Measurements from ENCODE around the gene SDC3.

SDC3 gene

GRCh38 chr1:30928171-30928570 is 19.6 kb upstream of the SDC3 start:
- DNase-seq: no peak

- no peak for DNase-seq
Measured at GRCh38 chr1:30927448-30927847, 18.9 kb upstream of the SDC3 start.

- DNase-seq: no peak
Measured at GRCh38 chr1:30923597-30923996, 15.0 kb upstream of the SDC3 start.

- peak; percentile 18 for DNase-seq
Measured at GRCh38 chr1:30920827-30921226, 12.3 kb upstream of the SDC3 start.

- DNase-seq: peak; percentile 97
Measured at GRCh38 chr1:30919025-30919881, 10.7 kb upstream of the SDC3 start.

- DNase-seq: no peak
Measured at GRCh38 chr1:30916296-30916695, 7.7 kb upstream of the SDC3 start.

GRCh38 chr1:30915491-30916230 is 7.1 kb upstream of the SDC3 start:
- no peak for DNase-seq

GRCh38 chr1:30914931-30915330 is 6.4 kb upstream of the SDC3 start:
- DNase-seq: no peak

- no peak for DNase-seq
Measured at GRCh38 chr1:30914587-30914922, 6.0 kb upstream of the SDC3 start.

- DNase-seq: peak; percentile 28
Measured at GRCh38 chr1:30912913-30913652, 4.5 kb upstream of the SDC3 start.

- DNase-seq: no peak
Measured at GRCh38 chr1:30912224-30912623, 3.7 kb upstream of the SDC3 start.

- peak; percentile 84 for DNase-seq
Measured at GRCh38 chr1:30911059-30911954, 2.7 kb upstream of the SDC3 start.

GRCh38 chr1:30909365-30910068 is 959 bp upstream of the SDC3 start:
- DNase-seq: no peak

- no peak for DNase-seq
Measured at GRCh38 chr1:30908316-30908695, 252 bp downstream of the SDC3 start.

- DNase-seq: no peak
Measured at GRCh38 chr1:30907481-30908315, 860 bp downstream of the SDC3 start.

GRCh38 chr1:30906631-30907441 is 1.7 kb downstream of the SDC3 start:
- DNase-seq: no peak

GRCh38 chr1:30905916-30906620 is 2.5 kb downstream of the SDC3 start:
- DNase-seq: no peak

GRCh38 chr1:30905403-30905802 is 3.2 kb downstream of the SDC3 start:
- DNase-seq: no peak

- DNase-seq: no peak
Measured at GRCh38 chr1:30904962-30905335, 3.6 kb downstream of the SDC3 start.
